Measurements from ENCODE around the gene C16orf82. TPM values are rescaled to one million over a fixed set of nuclear protein-coding genes. Genes with fewer than 3 reads are reported as not detected.

Gene C16orf82
- total RNA-seq, 1 donor from 2014 or later: not detected

- Histone ChIP-seq H3K4me3 (ENCODE audit: low read depth, low read length) (no peak overlapping the region), H3K36me3 (ENCODE audit: control insufficient read depth, insufficient read depth, low read length) (no peaks in the 10 kb centered on the region), H3K27me3 (ENCODE audit: control insufficient read depth, insufficient read depth, low read length) (no peaks in the 10 kb centered on the region)
- TF ChIP-seq CTCF (IDR thresholded peaks at IDR 0.05; ENCODE audit: insufficient read depth, low read length, severe bottlenecking): no peak
- FAIRE-seq: no peak
- DNase-seq (ENCODE audit: low read depth): no peak
Measured at GRCh38 chr16:27088216-27088615, 21.5 kb downstream of the C16orf82 start.

GRCh38 chr16:27096375-27096774 is 29.6 kb downstream of the C16orf82 start:
- no peaks in the 10 kb centered on the region for H3K36me3 ChIP-seq (ENCODE audit: control insufficient read depth, insufficient read depth, low read length)
- TF ChIP-seq CTCF (IDR thresholded peaks at IDR 0.05; ENCODE audit: insufficient read depth, low read length, severe bottlenecking): no peak
- no peak for DNase-seq (ENCODE audit: low read depth)
- H3K4me3 ChIP-seq (ENCODE audit: low read depth, low read length): no peak overlapping the region
- no peak for FAIRE-seq
- H3K27me3 ChIP-seq (ENCODE audit: control insufficient read depth, insufficient read depth, low read length): no peaks in the 10 kb centered on the region

- no peaks in the 10 kb centered on the region for H3K36me3 ChIP-seq (ENCODE audit: control insufficient read depth, insufficient read depth, low read length)
- FAIRE-seq (no peak), DNase-seq (ENCODE audit: low read depth) (no peak)
- H3K4me3 ChIP-seq (ENCODE audit: low read depth, low read length): no peak overlapping the region
- TF ChIP-seq CTCF (IDR thresholded peaks at IDR 0.05; ENCODE audit: insufficient read depth, low read length, severe bottlenecking): no peak
- no peaks in the 10 kb centered on the region for H3K27me3 ChIP-seq (ENCODE audit: control insufficient read depth, insufficient read depth, low read length)
Measured at GRCh38 chr16:27097800-27098230, 31.1 kb downstream of the C16orf82 start.

DNA sequence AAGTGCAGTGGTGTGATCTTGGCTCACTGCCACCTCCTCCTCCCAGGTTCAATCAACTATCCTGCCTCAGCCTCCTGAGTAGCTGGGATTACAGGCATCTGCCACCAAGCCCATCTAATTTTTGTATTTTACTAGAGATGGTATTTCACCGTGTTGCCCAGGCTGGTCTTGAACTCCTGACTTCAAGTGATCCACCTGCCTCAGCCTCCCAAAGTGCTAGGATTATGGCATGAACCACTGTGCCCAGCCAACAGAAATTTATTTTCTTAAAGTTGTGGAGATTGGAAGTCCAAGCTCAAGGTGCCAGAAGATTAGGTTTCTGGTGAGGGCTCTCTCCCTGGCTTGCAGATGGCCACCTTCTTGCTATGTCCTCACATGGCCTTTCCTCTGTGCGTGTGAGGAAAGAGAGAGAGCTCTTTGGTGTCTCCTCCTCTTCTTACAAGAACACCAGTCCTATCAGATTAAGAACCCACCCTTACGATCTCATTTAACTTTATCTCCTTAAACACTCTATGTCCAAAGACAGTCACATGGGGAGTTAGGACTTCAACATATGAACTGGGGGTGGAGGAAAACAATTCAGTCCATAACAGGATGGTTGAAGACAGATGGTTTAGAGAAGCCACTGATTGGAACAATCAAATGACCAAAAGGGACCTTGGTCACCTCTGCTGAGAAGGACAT is 31.8 kb downstream of the C16orf82 start:
- Histone ChIP-seq H3K36me3 (ENCODE audit: control insufficient read depth, insufficient read depth, low read length) (no peaks in the 10 kb centered on the region), H3K4me3 (ENCODE audit: low read depth, low read length) (no peak overlapping the region), H3K27me3 (ENCODE audit: control insufficient read depth, insufficient read depth, low read length) (no peaks in the 10 kb centered on the region)
- no peak for TF ChIP-seq CTCF (IDR thresholded peaks at IDR 0.05; ENCODE audit: insufficient read depth, low read length, severe bottlenecking)
- no peak for DNase-seq (ENCODE audit: low read depth)
- FAIRE-seq: no peak

GRCh38 chr16:27102701-27103575 is 36.2 kb downstream of the C16orf82 start:
- H3K4me3 ChIP-seq (ENCODE audit: low read depth, low read length): no peak overlapping the region
- no peaks in the 10 kb centered on the region for H3K36me3 ChIP-seq (ENCODE audit: control insufficient read depth, insufficient read depth, low read length)
- H3K27me3 ChIP-seq (ENCODE audit: control insufficient read depth, insufficient read depth, low read length): no peaks in the 10 kb centered on the region
- no peak for DNase-seq (ENCODE audit: low read depth)
- TF ChIP-seq CTCF (IDR thresholded peaks at IDR 0.05; ENCODE audit: insufficient read depth, low read length, severe bottlenecking): no peak
- no peak for FAIRE-seq

All from bronchial epithelial cell (primary cell).